ENCODE data around the gene CD86.

The CD86 gene

GRCh38 chr3:122067588-122068240 is 12.6 kb downstream of the CD86 start:
- DNase-seq, result no peak

DNA sequence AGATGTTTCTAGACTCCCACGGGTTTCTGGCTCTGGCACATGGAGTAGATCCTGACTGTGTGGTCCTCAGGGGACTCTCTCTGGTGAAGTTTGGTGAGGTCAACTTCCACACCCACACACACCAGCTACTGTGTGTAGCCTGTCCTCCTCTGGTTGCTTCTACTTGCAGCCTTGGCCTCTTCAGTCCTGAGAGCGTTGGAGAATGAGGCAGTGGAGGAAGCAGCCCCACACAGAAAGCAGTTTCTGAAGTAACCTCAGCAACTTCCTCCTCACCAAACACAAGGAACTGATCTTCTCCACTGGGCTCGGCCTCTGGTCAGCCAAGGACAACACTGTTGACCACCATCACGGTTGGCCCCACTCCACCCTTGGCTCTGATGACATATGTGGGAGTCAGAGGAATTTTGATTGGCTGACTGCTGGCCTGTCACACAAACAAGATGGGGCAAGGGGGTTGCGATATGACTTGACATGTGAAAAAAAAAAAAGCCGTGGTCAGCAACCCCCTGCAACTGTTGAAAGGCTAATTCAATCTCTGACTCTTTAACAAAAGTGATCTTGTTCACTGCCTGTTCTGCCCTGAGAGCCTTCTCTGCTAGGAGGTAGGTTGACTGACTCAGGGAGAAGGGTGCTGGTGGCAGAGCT is 19.6 kb downstream of the CD86 start:
- H3K27me3 ChIP-seq, result no peaks in the 10 kb centered on the region
- no peaks in the 10 kb centered on the region for H3K36me3 ChIP-seq
- DNase-seq, result peak in 1 of 2 donors; percentile 44
- intact Hi-C loops (cut with DNase I; ENCODE audit: low total_unique reads), result no loop called here
- TF ChIP-seq, protein P1, sequence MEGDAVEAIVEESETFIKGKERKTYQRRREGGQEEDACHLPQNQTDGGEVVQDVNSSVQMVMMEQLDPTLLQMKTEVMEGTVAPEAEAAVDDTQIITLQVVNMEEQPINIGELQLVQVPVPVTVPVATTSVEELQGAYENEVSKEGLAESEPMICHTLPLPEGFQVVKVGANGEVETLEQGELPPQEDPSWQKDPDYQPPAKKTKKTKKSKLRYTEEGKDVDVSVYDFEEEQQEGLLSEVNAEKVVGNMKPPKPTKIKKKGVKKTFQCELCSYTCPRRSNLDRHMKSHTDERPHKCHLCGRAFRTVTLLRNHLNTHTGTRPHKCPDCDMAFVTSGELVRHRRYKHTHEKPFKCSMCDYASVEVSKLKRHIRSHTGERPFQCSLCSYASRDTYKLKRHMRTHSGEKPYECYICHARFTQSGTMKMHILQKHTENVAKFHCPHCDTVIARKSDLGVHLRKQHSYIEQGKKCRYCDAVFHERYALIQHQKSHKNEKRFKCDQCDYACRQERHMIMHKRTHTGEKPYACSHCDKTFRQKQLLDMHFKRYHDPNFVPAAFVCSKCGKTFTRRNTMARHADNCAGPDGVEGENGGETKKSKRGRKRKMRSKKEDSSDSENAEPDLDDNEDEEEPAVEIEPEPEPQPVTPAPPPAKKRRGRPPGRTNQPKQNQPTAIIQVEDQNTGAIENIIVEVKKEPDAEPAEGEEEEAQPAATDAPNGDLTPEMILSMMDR (IDR thresholded peaks at IDR 0.05), result no peak
- no peak overlapping the region for H3K4me3 ChIP-seq
- H3K4me1 ChIP-seq, result no peaks in the 10 kb centered on the region
- H3K9me3 ChIP-seq, result no peaks in the 10 kb centered on the region
- no peak overlapping the region for H3K27ac ChIP-seq

More at GRCh38 chr3:122067588-122068240, 12.6 kb downstream of the CD86 start:
- no peak overlapping the region for H3K4me3 ChIP-seq
- H3K36me3 ChIP-seq, result no peaks in the 10 kb centered on the region
- no peaks in the 10 kb centered on the region for H3K4me1 ChIP-seq
- H3K27me3 ChIP-seq, result no peaks in the 10 kb centered on the region
- no peak overlapping the region for H3K27ac ChIP-seq
- H3K9me3 ChIP-seq, result no peaks in the 10 kb centered on the region
- TF ChIP-seq, protein P1 (IDR thresholded peaks at IDR 0.05), result no peak
- intact Hi-C loops (cut with DNase I; ENCODE audit: low total_unique reads), result no loop called here

DNA sequence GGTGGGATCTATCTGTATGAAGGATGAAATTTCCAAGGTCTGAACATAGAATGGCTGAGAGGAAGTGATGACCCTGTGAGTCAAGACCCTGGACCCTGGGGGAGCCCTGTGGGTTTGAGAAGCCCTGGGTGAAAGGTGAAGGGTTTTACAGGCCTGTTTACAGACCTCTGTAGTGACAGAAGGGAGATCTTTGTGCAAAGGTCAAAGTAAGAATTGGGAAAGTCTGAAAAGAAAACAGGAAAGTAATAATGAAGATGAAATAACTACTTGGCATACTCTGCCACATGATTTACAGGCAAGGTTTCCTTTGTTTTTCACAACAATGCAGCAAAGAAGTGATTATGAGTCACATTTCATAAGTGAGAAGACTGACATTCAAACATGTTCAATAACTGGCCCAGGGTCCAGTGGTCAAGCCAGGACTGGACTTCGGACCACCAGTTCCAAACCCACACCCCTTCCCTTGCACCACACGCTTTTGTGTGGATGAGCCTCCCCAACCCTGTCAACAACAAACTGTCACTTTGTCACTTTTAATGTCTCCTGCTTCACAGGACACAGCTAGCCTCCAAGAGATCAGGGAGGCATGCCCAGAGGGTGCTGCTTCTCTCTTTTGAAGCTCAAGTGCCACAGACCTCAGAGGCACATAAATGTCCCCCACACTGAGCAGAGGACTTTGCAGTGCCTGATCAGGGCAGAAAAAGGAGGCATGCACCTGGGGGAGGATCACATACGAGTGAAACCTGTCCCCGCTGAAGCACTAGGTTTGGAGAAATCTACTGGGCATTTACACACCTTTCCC is 21.5 kb downstream of the CD86 start:
- intact Hi-C loops (cut with DNase I; ENCODE audit: low total_unique reads), result no loop called here
- TF ChIP-seq, protein P1 (IDR thresholded peaks at IDR 0.05), result no peak
- Histone ChIP-seq H3K36me3 (no peaks in the 10 kb centered on the region), H3K27me3 (no peaks in the 10 kb centered on the region), H3K9me3 (no peaks in the 10 kb centered on the region), H3K27ac (no peak overlapping the region), H3K4me3 (no peak overlapping the region), H3K4me1 (no peaks in the 10 kb centered on the region)
- DNase-seq, result no peak

- intact Hi-C loops (cut with DNase I; ENCODE audit: low total_unique reads), result no loop called here
- TF ChIP-seq, protein P1 (IDR thresholded peaks at IDR 0.05), result no peak
- Histone ChIP-seq H3K4me3 (no peak overlapping the region), H3K27ac (no peak overlapping the region), H3K9me3 (no peaks in the 10 kb centered on the region), H3K27me3 (no peaks in the 10 kb centered on the region), H3K36me3 (no peaks in the 10 kb centered on the region), H3K4me1 (no peaks in the 10 kb centered on the region)
- no peak for DNase-seq
These were observed 22.4 kb downstream of the CD86 start for GRCh38 chr3:122077293-122078234.
